ENCODE results near the gene MRPL53.

The MRPL53 gene

GRCh38 chr2:74440378-74441169 lies 31.9 kb downstream of the MRPL53 start:
- DNase-seq (ENCODE audit: insufficient read length) (peak; percentile 99), FAIRE-seq (peak; percentile 57)
- TF ChIP-seq POLR2AphosphoS5 (IDR thresholded peaks at IDR 0.05; ENCODE audit: low read depth, low read length), result no peak
- peak; percentile 55; the same call in 1 of the 2 replicates for TF ChIP-seq POLR2A (IDR thresholded peaks at IDR 0.05; ENCODE audit: low read depth, low read length)

DNA sequence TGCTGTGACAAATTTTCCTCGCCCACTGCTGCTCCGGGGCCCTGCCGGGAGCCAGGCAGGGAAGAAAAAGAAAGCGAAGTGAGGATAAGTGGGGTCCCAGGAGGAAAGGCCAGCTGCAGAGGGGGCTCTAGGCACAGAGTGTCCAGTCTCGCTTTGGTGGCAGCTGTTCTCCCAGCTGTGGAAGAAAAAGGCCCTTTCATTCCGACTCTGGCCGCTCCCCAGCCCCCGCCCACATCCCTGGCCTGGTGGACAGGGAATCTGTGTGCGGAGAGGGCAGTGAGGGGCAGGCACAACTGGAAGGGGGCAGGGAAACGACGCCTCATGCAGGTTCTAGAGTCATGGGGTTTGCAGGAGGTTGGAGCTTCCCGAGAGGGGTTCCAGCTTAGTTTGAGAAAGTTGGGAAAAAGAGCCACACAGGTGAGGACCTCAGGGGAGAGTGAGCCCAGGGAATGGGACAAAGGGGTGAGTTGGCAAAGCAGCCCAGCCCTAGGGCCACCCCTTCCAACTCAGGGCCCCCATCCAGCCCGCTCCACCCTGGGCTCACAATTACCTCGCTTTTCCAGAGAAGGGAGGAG lies 32.6 kb downstream of the MRPL53 start:
- FAIRE-seq (no peak), DNase-seq (ENCODE audit: insufficient read length) (no peak)
- TF ChIP-seq POLR2AphosphoS5 (IDR thresholded peaks at IDR 0.05; ENCODE audit: low read depth, low read length), result no peak
- TF ChIP-seq TAF1 (IDR thresholded peaks at IDR 0.05; ENCODE audit: borderline replicate concordance, low read depth, low read length), result no peak
- no peak for TF ChIP-seq POLR2A (IDR thresholded peaks at IDR 0.05; ENCODE audit: low read depth, low read length)

DNA sequence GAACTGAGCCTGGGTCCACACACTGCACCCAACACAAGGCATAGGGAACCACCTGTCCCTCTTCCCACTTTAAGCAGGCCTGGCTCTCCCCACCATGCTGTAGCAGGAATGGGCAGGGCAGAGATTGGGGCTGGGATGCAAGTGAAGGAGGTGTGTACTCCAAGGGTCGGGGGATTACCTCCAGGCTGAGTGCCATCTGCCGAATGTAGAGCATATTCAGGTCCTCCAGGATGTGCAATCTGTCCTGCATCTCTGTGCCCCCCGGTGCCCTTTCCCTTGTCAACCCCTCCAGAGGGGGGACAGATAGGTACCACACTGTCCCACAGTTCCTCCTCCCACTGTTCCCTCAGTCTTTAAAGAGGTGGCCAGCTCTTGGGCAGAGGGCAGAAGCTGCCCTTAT lies 33.1 kb downstream of the MRPL53 start:
- DNase-seq (ENCODE audit: insufficient read length) (no peak), FAIRE-seq (no peak)
- no peak for TF ChIP-seq TAF1 (IDR thresholded peaks at IDR 0.05; ENCODE audit: borderline replicate concordance, low read depth, low read length)

DNA sequence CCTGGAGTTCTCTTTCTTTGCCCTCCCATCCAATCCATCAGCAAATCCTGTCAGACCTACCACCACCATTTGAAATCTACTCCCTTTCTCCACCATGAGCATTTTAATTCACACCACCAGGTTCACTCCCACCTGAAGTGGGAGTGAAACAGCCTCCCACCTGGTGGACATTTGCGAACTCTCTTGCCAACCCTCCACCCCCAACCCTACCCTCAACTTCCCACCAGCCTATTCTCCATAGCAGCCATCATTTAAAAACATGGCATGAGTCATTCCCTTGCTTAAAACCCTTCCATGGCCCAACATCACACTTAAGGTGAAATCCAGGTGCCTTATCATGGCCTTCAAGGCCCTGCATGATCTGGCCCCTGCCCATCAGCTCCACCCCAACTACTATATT lies 34.2 kb downstream of the MRPL53 start:
- FAIRE-seq (no peak), DNase-seq (ENCODE audit: insufficient read length) (no peak)
- TF ChIP-seq TAF1 (IDR thresholded peaks at IDR 0.05; ENCODE audit: borderline replicate concordance, low read depth, low read length), result no peak
- no peak for TF ChIP-seq POLR2A (IDR thresholded peaks at IDR 0.05; ENCODE audit: low read depth, low read length)
- TF ChIP-seq POLR2AphosphoS5 (IDR thresholded peaks at IDR 0.05; ENCODE audit: low read depth, low read length), result no peak

DNA sequence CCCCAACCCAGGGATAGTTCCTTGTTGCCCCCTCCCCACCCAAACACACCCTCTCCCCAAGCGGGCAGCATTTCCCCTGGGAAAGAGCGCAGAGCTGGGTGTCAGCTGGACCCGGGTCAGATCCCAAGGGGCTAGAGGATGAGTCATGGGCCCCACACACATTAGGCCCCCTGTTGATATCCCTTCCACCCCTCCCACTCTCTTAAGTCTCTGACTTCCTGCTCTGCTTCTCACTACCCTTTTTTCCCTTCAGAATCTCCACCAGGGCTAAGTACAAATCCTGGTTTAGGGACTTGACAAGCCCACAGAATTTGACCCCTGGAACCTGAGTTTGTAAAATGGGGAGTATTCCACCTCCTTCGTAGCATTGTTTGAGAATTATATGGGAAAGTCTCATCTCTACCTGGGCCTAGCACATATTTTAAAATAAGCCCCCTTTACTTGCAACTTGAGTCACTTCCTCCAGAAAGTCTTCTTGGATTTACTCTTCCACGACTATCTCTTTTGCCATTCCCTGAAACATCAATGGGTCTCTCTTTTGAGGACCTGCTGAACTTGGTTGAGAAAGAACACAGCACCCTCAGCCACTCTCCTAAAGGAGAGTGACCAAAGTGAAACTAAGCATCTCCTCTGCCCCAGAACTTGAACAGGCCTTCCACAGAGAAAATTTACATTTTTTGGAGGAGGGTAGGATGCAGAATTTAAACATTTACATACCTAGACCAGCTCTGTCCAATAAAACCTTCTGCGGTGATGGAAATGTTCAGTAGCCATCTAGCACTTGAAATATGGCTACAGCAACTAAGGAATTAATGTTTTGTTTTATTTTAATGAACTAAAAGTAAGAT lies 35.4 kb downstream of the MRPL53 start:
- TF ChIP-seq TAF1 (IDR thresholded peaks at IDR 0.05; ENCODE audit: borderline replicate concordance, low read depth, low read length), result no peak
- no peak for TF ChIP-seq POLR2A (IDR thresholded peaks at IDR 0.05; ENCODE audit: low read depth, low read length)
- no peak for TF ChIP-seq POLR2AphosphoS5 (IDR thresholded peaks at IDR 0.05; ENCODE audit: low read depth, low read length)
- FAIRE-seq (no peak), DNase-seq (ENCODE audit: insufficient read length) (no peak)

GRCh38 chr2:74436111-74436805 lies 36.2 kb downstream of the MRPL53 start:
- FAIRE-seq (no peak), DNase-seq (ENCODE audit: insufficient read length) (no peak)
- TF ChIP-seq POLR2A (IDR thresholded peaks at IDR 0.05; ENCODE audit: low read depth, low read length) (no peak), POLR2AphosphoS5 (IDR thresholded peaks at IDR 0.05; ENCODE audit: low read depth, low read length) (no peak), TAF1 (IDR thresholded peaks at IDR 0.05; ENCODE audit: borderline replicate concordance, low read depth, low read length) (no peak)

DNA sequence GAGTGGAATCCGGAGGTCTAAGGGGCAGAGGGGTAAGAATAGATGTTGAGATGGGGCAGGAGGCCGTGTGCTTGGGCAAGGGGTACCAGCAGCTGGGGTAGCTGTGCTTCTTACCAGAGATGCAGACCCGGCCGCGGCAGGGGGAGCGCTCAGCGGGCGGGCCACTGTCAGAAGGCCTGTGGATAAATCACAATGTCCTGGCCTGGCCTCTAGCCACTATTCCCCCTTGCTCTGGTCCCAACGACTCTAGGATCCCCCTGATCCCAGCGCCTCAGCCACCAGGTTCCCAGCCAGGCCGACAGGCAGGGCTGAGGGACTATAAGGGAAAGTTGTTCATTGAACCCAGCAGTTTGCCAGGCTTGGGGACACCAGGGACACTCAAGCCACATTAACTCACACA lies 42.0 kb downstream of the MRPL53 start:
- DNase-seq (ENCODE audit: insufficient read length) (no peak), FAIRE-seq (no peak)
- no peak for TF ChIP-seq POLR2AphosphoS5 (IDR thresholded peaks at IDR 0.05; ENCODE audit: low read depth, low read length)
- no peak for TF ChIP-seq TAF1 (IDR thresholded peaks at IDR 0.05; ENCODE audit: borderline replicate concordance, low read depth, low read length)
- TF ChIP-seq POLR2A (IDR thresholded peaks at IDR 0.05; ENCODE audit: low read depth, low read length), result no peak

DNA sequence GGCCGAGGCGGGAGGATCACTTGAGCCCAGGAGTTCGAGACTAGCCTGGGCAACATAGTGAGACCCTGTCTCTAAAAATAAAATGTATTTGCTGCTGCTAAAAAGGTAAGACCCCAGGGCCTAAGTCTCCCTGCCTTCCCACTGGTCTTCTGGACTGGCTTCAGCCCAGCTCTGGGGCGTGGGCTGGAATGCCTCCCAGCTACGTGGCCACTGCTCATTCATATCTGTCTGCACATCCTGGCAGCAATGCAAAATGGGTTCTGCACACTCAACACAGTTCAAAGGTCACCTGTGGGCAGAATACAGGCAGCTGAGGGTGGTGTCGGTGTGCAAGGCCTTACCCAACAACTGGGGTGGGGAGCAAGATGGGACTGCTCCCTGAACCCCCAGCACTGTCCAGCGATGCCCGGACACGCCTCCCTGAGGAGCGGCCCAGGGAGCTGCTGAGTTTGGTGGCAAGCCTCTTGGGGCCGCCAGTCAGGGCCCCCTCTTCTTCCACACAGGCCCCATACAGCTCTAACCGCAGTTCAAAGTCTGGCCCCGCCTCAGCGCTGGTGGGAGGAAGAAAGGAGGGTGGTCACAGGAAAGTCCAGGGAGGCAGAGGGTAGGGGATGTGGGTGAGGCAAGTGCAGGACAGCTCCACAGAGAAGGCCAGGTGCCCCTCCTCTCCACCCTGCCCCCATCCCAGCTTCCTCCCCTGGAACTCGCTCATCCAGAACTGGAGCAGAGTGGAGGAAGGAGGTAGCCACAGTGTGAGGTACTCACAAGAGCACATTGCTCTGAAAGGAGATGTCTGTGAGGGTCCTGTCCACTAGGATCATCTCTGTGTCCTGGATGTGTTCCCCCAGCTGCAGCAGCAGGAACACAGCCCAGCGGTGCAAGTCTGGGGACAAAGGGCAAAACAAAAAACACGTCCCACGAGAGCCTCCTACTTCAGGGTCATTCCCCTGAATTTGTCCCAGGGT lies 42.7 kb downstream of the MRPL53 start:
- no peak for TF ChIP-seq POLR2A (IDR thresholded peaks at IDR 0.05; ENCODE audit: low read depth, low read length)
- TF ChIP-seq TAF1 (IDR thresholded peaks at IDR 0.05; ENCODE audit: borderline replicate concordance, low read depth, low read length), result no peak
- no peak for TF ChIP-seq POLR2AphosphoS5 (IDR thresholded peaks at IDR 0.05; ENCODE audit: low read depth, low read length)
- no peak for DNase-seq (ENCODE audit: insufficient read length)
- FAIRE-seq, result no peak

DNA sequence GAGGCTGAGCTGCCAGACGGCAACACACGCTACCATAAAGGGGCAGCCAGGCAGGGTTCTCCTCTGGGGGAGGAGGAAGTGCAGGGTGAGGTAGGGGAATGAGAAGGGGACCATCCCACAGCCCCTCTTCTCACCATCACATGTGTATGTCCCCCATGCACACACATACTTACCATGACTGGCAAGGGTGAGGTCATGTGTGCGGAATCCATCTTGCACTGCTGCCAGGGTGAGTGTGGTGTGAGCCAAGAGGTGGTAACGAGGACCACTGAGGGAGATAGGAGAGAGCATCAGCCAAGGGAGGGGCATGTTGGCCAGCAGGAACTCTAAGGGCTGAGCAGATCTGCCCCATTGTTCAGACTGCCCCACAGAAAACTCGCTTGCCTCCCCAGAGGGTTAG lies 43.8 kb downstream of the MRPL53 start:
- no peak for TF ChIP-seq POLR2A (IDR thresholded peaks at IDR 0.05; ENCODE audit: low read depth, low read length)
- no peak for TF ChIP-seq POLR2AphosphoS5 (IDR thresholded peaks at IDR 0.05; ENCODE audit: low read depth, low read length)
- TF ChIP-seq TAF1 (IDR thresholded peaks at IDR 0.05; ENCODE audit: borderline replicate concordance, low read depth, low read length), result no peak
- DNase-seq (ENCODE audit: insufficient read length) (no peak), FAIRE-seq (no peak)

- TF ChIP-seq TAF1 (IDR thresholded peaks at IDR 0.05; ENCODE audit: borderline replicate concordance, low read depth, low read length), result no peak
- no peak for TF ChIP-seq POLR2AphosphoS5 (IDR thresholded peaks at IDR 0.05; ENCODE audit: low read depth, low read length)
- no peak for TF ChIP-seq POLR2A (IDR thresholded peaks at IDR 0.05; ENCODE audit: low read depth, low read length)
- no peak for DNase-seq (ENCODE audit: insufficient read length)
- FAIRE-seq, result no peak
These were observed 44.9 kb downstream of the MRPL53 start for GRCh38 chr2:74427551-74427950.

Data from GM12892 (cell line).